Coronary artery (tissue), 2 donors: ENCODE results near the gene ZNF3.
A peak's percentile ranks its signal among the peaks of the same experiment; 100 is the strongest.

Experiments
- DNase-seq: peaks from one replicate; pipeline ENCODE4 v3.0.0-alpha.2; 2017; ENCODE audit warnings: low spot score
- H3K27ac ChIP-seq, 2 donors: fragments of 200-600 bp; sonication (generic); one replicate each; pipeline ENCODE4 v1.5.1; 2016 to 2019
- H3K4me3 ChIP-seq: fragments of 200-600 bp; sonication (generic); 2 replicates; pipeline ENCODE4 v1.5.1; 2016; ENCODE audit warnings: mild to moderate bottlenecking, moderate library complexity
- TF ChIP-seq, protein P1 (sequence below): fragments of 200-600 bp; sonication (generic); IDR thresholded peaks from one replicate; pipeline ENCODE4 v1.5.1; 2019; ENCODE audit warnings: antibody characterized with exemption

The ZNF3 gene

DNA sequence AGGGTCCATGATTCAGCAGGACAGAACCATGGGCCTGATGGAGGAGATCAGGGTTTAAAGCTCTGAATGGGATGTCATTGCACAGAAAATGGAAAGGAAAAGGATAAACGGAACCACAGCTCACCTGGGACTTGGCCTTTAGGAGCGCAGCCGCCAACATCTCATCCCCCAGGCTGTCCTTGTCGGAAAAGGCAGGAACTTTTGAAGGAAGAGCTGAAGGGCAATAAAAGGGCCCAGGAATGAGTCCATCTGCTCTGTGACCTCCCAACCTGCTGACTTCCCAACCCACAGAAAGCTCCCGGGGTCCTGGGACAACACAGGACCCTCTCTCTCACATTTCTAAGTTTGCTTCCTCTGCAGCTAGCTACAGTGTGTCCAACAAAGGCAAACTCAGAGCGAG lies 6.1 kb downstream of the ZNF3 start:
- TF ChIP-seq, protein P1, sequence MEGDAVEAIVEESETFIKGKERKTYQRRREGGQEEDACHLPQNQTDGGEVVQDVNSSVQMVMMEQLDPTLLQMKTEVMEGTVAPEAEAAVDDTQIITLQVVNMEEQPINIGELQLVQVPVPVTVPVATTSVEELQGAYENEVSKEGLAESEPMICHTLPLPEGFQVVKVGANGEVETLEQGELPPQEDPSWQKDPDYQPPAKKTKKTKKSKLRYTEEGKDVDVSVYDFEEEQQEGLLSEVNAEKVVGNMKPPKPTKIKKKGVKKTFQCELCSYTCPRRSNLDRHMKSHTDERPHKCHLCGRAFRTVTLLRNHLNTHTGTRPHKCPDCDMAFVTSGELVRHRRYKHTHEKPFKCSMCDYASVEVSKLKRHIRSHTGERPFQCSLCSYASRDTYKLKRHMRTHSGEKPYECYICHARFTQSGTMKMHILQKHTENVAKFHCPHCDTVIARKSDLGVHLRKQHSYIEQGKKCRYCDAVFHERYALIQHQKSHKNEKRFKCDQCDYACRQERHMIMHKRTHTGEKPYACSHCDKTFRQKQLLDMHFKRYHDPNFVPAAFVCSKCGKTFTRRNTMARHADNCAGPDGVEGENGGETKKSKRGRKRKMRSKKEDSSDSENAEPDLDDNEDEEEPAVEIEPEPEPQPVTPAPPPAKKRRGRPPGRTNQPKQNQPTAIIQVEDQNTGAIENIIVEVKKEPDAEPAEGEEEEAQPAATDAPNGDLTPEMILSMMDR = no peak
- DNase-seq = no peak
- Histone ChIP-seq H3K4me3 (no peak overlapping the region), H3K27ac (no peak overlapping the region)

DNA sequence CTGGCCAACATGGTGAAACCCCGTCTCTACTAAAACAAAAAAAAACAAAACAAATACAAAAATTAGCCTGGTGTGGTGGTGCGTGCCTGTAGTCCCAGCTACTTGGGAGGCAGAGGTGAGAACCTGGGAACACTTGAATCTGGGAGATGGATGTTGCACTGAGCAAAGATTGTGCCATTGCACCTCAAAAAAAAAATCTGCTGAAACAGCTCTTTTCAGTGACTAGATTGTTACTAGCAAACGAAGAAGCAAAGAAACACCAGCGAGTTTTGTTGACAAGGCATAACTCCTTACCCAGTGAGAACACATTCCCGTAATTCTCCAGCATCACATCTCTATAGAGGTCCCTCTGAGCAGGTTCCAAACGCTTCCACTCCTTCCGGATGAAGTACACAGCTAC lies 6.7 kb downstream of the ZNF3 start:
- no peak overlapping the region for H3K4me3 ChIP-seq
- no peak for DNase-seq
- no peak overlapping the region for H3K27ac ChIP-seq
- TF ChIP-seq, protein P1 = no peak

GRCh38 chr7:100072462-100072861 lies 9.1 kb downstream of the ZNF3 start:
- H3K4me3 ChIP-seq = no peak overlapping the region
- no peak for DNase-seq
- H3K27ac ChIP-seq = no peak overlapping the region
- TF ChIP-seq, protein P1 = no peak

DNA sequence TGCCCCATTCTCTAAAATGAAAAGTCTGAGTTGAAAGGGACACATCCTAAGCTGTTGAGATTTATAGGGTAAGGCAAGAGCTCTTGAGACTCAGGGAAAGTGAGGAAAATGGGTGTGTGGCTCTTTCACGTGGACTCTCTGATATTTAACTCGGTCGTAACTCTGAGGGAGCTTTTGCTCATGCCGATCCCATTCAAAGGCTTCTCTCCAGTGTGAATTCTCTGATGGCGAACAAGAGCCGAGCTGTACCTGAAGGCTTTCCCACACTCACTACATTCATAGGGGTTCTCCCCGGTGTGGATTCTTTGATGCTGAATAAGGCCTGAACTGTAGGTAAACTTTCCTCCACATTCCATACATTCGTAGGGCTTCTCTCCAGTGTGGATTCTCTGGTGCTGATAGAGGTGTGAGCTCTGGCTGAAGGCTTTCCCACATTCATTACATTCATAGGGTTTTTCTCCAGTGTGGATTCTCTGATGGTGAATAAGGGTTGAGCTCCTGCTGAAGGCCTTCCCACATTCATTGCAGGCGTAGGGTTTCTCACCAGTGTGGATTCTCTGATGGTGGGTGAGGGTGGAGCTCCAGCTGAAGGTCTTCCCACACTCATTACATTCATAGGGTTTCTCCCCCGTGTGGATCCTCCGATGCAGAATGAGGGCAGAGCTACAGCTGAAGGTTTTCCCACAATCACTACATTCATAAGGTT lies 10.4 kb downstream of the ZNF3 start:
- H3K27ac ChIP-seq = no peak overlapping the region
- TF ChIP-seq, protein P1 = no peak
- H3K4me3 ChIP-seq = peak overlapping the region; percentile 1
- DNase-seq = no peak

GRCh38 chr7:100069991-100070390 lies 11.5 kb downstream of the ZNF3 start:
- no peak overlapping the region for H3K4me3 ChIP-seq
- DNase-seq = no peak
- TF ChIP-seq, protein P1 = no peak
- H3K27ac ChIP-seq = no peak overlapping the region

- TF ChIP-seq, protein P1 = no peak
- Histone ChIP-seq H3K4me3 (no peak overlapping the region), H3K27ac (no peak overlapping the region)
- no peak for DNase-seq
Observed at GRCh38 chr7:100066953-100067352, 14.6 kb downstream of the ZNF3 start.

GRCh38 chr7:100065452-100066186 lies 15.9 kb downstream of the ZNF3 start:
- peak overlapping the region; percentile 14 to 68 for H3K27ac ChIP-seq
- H3K4me3 ChIP-seq = no peak overlapping the region
- TF ChIP-seq, protein P1 = no peak
- no peak for DNase-seq
